Kidney (tissue), 14 donors: ENCODE data around the gene IFNGR1. TPM values are rescaled to one million over a fixed set of nuclear protein-coding genes. Genes with fewer than 3 reads are reported as not detected.

Experiments
- DNase-seq, 5 donors: peaks; one replicate each; pipeline ENCODE4 v3.0.0-alpha.2; 2013 to 2020
- FAIRE-seq: peaks from 2 replicates; lab custom pipeline; 2012; peaks lifted over from hg19 to GRCh38; lab: Jason Lieb, UNC
- H3K27ac ChIP-seq, 2 donors: one replicate each; pipeline ENCODE4 v1.7.0; 2013; ENCODE audit warnings: low read depth in 2 of 2, low read length in 2 of 2, inconsistent platforms in 1 of 2
- H3K27me3 ChIP-seq: one replicate; pipeline ENCODE4 v1.7.1; 2013; ENCODE audit warnings: low read length, inconsistent platforms; ENCODE audit not compliant: control insufficient read depth, insufficient read depth
- H3K36me3 ChIP-seq, 3 donors: one replicate each; pipeline versions ENCODE4 v1.7.0 to v1.7.1; 2013; ENCODE audit warnings: low read length in 3 of 3, control low read depth in 1 of 3, inconsistent platforms in 1 of 3; ENCODE audit not compliant: insufficient read depth in 3 of 3, control insufficient read depth in 2 of 3
- H3K4me1 ChIP-seq, 3 donors: one replicate each; pipeline versions ENCODE4 v1.7.0 to v1.7.1; 2013; ENCODE audit warnings: low read length in 3 of 3, inconsistent platforms in 1 of 3, low read depth in 1 of 3; ENCODE audit not compliant: control insufficient read depth in 2 of 3, insufficient read depth in 2 of 3
- H3K4me3 ChIP-seq, 3 donors: one replicate each; pipeline versions ENCODE4 v1.7.0 to v1.8.1; 2013; ENCODE audit warnings: low read length in 3 of 3, control low read depth in 1 of 3, inconsistent platforms in 1 of 3
- H3K9ac ChIP-seq, 3 donors: one replicate each; pipeline versions ENCODE4 v1.7.0 to v1.7.1; 2013; ENCODE audit warnings: low read length in 3 of 3, control low read depth in 1 of 3, inconsistent platforms in 1 of 3
- H3K9me3 ChIP-seq, 3 donors: one replicate each; pipeline versions ENCODE4 v1.7.0 to v1.7.1; 2013; ENCODE audit warnings: low read length in 3 of 3, control low read depth in 1 of 3, inconsistent platforms in 1 of 3; ENCODE audit not compliant: control insufficient read depth in 2 of 3, insufficient read depth in 1 of 3
- intact Hi-C: fragments of 100-400 bp; cut with DNase I; formaldehyde crosslinking; loops from one replicate; pipeline ENCODE4 v1.11.1; 2022
- polyA plus RNA-seq: library from polyadenylated mRNA; stranded (reverse); fragments of 350-450 nt; fragmentation: Illumina TruSeq; extraction: RNeasy Lipid Tissue Mini Kit (QIAGEN cat#74804); gene quantifications from one replicate; pipeline ENCODE4 v1.2.3, GENCODE V29; 2014; ENCODE audit warnings: low read depth, low replicate concordance; ENCODE audit not compliant: insufficient read depth
- total RNA-seq: library from RNA; stranded (reverse); fragmentation: NEBNext Ultra II Directional; extraction: Animal tissue kit (Norgen Biotek cat#: 25700); gene quantifications from one replicate; pipeline ENCODE4 v1.2.1, GENCODE V29; 2021
- TF ChIP-seq, protein P1 (sequence below): IDR thresholded peaks from 3 replicates; pipeline ENCODE4 v1.5.1; 2012; ENCODE audit warnings: mild to moderate bottlenecking, moderate library complexity, borderline replicate concordance; ENCODE audit not compliant: insufficient read depth; ENCODE audit errors: extremely low read depth
- donor health status: control.
- donor health status: control.
- donor health status: control.
- donor health status: control.
- donor health status: control.
- donor health status: DM: yes; HTN: yes; CAD: no.
- donor health status: Normal renal cell carcinoma (clear cell type).

Gene IFNGR1
- total and polyA plus RNA-seq, 2 donors from 2014 or later = 42.8 to 94.3 TPM

DNA sequence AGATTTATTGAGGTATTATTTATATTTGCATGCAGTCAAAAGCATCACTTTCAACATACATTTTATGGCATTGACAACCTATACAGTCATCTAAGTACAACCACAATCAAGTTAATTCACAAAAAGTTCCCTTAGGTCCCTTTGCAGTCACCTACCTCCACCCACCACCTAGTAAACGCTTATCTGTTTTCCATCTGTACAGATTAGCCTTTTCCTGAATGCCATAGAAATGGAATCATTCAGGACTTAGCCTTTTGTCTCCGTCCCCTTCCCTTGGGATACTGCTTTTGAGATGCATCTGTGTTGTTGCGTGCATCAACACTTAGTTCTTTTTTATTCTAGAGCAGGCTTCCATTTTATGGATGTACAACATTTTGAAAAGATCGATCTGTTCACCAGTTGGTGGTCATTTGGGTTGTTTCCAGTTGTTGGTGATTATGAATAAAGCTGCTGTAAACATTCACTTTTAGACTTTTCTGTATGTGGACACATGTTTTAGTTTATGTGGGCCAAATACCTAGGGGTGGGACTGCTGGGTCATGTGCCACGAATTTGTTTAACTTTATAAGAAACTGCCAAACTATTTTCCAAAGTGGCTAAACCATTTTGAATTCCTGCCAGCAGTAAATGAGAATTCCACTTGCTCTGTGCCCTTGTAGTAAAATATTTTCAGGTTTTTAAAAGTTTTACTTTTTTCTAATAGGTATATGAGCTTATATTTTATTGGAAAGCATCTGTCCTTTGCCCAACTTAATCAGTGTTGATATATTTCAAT lies 17.6 kb upstream of the IFNGR1 start:
- no peak for DNase-seq

DNA sequence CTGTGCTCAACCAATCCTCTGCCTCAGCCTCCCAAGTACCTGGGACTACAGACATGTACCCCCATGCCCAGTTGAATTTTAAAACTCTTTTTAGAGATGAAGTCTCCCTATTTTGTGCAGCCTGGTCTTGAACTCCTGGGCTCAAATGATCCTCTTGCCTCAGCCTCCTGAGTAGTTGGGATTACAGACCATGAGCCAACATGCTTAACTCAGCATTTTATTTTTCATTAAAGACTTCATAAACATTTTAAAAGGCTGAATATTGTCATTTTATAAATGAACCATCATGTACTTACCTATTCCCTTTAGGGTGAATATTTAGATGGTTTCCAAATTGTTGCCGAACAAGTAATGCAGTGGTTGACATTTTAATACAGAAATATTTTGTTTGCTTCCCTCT lies 16.5 kb upstream of the IFNGR1 start:
- H3K4me3 ChIP-seq = no peak overlapping the region
- H3K9ac ChIP-seq = no peak overlapping the region
- no peak for FAIRE-seq
- H3K27me3 ChIP-seq = no peaks in the 10 kb centered on the region
- no peak for DNase-seq
- peaks cover 0 to 3% (median 0%) of the 10 kb centered on the region in 3 donors for H3K4me1 ChIP-seq
- intact Hi-C loops = no loop called here
- H3K27ac ChIP-seq = no peak overlapping the region
- no peaks in the 10 kb centered on the region for H3K36me3 ChIP-seq
- no peaks in the 10 kb centered on the region for H3K9me3 ChIP-seq
- TF ChIP-seq, protein P1, sequence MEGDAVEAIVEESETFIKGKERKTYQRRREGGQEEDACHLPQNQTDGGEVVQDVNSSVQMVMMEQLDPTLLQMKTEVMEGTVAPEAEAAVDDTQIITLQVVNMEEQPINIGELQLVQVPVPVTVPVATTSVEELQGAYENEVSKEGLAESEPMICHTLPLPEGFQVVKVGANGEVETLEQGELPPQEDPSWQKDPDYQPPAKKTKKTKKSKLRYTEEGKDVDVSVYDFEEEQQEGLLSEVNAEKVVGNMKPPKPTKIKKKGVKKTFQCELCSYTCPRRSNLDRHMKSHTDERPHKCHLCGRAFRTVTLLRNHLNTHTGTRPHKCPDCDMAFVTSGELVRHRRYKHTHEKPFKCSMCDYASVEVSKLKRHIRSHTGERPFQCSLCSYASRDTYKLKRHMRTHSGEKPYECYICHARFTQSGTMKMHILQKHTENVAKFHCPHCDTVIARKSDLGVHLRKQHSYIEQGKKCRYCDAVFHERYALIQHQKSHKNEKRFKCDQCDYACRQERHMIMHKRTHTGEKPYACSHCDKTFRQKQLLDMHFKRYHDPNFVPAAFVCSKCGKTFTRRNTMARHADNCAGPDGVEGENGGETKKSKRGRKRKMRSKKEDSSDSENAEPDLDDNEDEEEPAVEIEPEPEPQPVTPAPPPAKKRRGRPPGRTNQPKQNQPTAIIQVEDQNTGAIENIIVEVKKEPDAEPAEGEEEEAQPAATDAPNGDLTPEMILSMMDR = no peak

More for the DNA sequence above, 17.6 kb upstream of the IFNGR1 start:
- Histone ChIP-seq H3K9ac (no peak overlapping the region), H3K27me3 (no peaks in the 10 kb centered on the region), H3K9me3 (no peaks in the 10 kb centered on the region), H3K27ac (no peak overlapping the region), H3K36me3 (no peaks in the 10 kb centered on the region), H3K4me1 (peaks cover 0 to 3% (median 0%) of the 10 kb centered on the region in 3 donors), H3K4me3 (no peak overlapping the region)
- TF ChIP-seq, protein P1 = no peak
- intact Hi-C loops = no loop called here
- peak; percentile 51 for FAIRE-seq

DNA sequence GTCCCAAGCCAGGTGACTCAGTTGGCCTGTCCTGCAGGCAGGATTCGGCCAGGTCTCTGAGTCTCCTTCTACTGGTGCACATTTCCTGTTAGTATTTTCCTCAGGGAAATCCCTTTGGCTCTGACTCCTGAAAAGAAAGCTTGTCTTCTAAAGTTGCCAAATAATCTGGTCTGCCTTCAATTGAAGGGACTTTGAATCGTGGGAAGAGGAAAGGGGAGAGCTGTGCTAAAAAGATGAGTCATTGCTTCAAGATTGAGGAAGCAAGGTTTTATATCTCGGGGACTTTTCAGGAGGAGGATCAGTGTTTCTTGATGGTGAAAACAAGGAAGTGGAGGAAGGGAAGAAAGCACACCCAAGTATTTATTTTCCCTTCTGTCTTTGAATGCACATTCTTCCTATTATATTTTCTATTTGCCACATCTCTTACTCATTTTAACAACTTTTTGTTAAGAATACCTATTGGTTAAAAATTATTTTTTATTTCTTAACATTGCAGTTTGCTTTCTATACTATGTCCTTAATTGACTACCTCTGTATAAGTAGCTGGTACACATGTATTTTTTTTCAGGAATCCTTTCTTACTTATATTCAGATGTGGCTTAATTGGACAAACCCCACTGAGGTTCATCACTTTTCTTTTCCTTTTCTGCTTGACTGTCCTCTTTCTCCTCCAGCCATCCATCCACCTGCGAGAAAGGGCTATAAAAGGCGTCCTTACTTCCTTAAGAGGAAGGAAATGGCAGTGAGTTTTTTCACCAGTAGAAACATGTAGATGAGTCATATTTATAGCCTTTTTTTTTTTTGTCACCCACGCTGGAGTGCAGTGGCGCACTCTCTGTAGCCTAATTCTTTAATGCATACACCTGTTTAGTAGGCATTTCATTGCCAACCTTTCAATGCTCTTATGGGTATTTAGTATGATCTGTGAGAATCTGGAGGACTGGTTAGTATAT lies 15.0 kb upstream of the IFNGR1 start:
- Histone ChIP-seq H3K4me1 (peaks cover 0 to 3% (median 0%) of the 10 kb centered on the region in 3 donors), H3K36me3 (no peaks in the 10 kb centered on the region), H3K9me3 (no peaks in the 10 kb centered on the region), H3K27me3 (no peaks in the 10 kb centered on the region), H3K27ac (peak overlapping the region; percentile 19 to 45), H3K4me3 (no peak overlapping the region), H3K9ac (no peak overlapping the region)
- DNase-seq = no peak
- FAIRE-seq = peak; percentile 37
- TF ChIP-seq, protein P1 = no peak
- intact Hi-C loops = no loop called here
